Measurements from ENCODE around the gene BPTF.
"Not testable (repeated sequence)": the region's sequence is repeated elsewhere in the genome, so short reads cannot be mapped to it uniquely, and the experiment has no call there.

The BPTF gene

DNA sequence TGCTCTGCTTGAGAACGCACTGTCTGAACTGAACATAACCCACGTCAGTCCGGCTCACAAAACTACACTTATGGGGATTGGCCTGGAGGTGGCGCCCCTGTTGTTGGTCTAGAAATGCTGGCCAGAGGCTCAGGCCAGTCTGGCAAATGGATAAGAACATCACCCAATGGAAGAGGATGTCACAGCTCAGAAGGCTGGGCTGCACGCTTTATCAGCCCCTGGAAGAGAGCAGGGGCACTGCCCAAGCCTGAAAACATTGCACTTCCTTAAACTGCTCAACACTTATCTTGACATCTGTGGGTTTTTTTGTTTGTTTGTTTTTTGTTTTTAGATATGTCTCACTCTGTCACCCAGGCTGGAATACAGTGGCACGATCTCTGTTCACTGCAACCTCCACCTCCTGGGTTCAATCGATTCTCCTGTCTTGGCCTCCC, 24.8 kb upstream of the BPTF start:
- H3K4me3 Mint-ChIP-seq: no peak overlapping the region
- H3K4me1 Mint-ChIP-seq: no peaks in the 10 kb centered on the region
- no peak overlapping the region for H3K27ac Mint-ChIP-seq
- peak; percentile 13 to 45 (median 28) for TF ChIP-seq CTCF (IDR thresholded peaks at IDR 0.05; ENCODE audit: unreplicated experiment in 3 of 3)
- no peaks in the 10 kb centered on the region for H3K9me3 Mint-ChIP-seq
- no peaks in the 10 kb centered on the region for H3K36me3 Mint-ChIP-seq (ENCODE audit: low read depth)
- H3K27me3 Mint-ChIP-seq (ENCODE audit: low read depth): peaks cover 3% of the 10 kb centered on the region

DNA sequence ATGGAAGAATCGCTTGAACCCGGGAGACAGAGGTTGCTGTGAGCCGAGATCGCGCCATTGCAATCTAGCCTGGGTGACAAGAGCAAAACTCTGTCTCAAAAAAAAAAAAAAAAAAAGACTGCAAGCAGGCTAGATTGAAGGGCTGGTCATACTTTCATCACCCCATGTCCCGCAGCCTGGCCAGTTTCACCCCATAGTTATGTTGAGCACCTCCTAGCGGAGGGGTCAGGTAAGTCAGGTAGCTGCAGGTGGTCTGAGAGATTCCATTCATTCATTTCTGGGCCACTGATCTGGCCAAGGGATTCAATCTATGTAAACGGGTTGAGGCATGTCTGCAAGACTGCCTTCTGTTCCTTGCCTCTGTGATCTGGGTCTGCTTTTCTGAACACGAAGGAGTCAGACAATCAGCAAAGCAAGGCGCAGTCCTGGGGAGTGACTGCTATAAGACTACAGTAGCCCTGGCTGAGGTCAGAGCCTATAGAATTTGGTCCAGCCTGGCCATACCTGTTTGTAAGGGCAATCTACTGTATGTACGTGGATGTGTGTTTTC, 23.6 kb upstream of the BPTF start:
- Mint-ChIP-seq H3K36me3 (ENCODE audit: low read depth) (no peaks in the 10 kb centered on the region), H3K9me3 (no peaks in the 10 kb centered on the region), H3K27ac (no peak overlapping the region), H3K4me3 (no peak overlapping the region), H3K27me3 (ENCODE audit: low read depth) (peaks cover 3% of the 10 kb centered on the region), H3K4me1 (no peaks in the 10 kb centered on the region)
- no peak for TF ChIP-seq CTCF (IDR thresholded peaks at IDR 0.05; ENCODE audit: unreplicated experiment in 3 of 3)

DNA sequence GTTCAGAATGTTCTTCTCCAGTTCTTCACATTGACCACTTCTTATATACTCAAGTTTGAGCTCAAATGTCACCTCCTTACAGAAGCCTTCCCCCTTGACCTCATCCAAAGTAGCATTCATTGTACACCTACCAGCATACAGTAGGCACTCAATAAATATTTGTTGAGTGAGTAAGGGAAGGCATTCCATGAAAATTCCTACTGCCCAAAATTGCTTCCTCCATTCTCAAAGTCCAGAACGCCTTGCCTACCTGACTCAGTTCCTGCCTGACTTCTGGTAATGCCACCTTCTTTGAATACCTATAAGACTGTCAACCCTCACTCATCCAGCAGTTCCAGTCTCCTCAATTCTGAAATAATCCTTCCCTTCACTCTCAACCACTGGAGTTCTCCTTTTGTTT, 14.8 kb upstream of the BPTF start:
- H3K27ac Mint-ChIP-seq: no peak overlapping the region
- no peak overlapping the region for H3K4me3 Mint-ChIP-seq
- no peaks in the 10 kb centered on the region for H3K27me3 Mint-ChIP-seq (ENCODE audit: low read depth)
- no peak for TF ChIP-seq CTCF (IDR thresholded peaks at IDR 0.05; ENCODE audit: unreplicated experiment in 3 of 3)
- no peaks in the 10 kb centered on the region for H3K36me3 Mint-ChIP-seq (ENCODE audit: low read depth)
- H3K9me3 Mint-ChIP-seq: no peaks in the 10 kb centered on the region
- no peaks in the 10 kb centered on the region for H3K4me1 Mint-ChIP-seq

DNA sequence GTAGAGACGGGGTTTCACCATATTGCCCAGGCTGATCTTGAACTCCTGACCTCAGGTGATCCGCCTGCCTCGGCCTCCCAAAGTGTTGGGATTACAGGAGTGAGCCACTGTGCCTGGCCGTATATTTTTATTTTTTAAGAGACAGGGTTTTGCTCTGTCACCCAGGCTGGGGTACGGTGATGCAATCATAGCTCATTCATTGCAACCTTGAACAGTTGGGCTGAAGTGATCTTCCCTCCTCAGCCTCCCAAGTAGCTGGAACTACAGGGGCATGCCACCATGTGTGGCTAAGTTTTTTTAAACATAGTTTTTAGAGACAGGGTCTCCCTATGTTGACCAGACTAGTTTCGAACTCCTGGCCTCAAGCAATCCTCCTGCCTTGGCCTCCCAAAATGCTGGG, 12.9 kb upstream of the BPTF start:
- not testable (repeated sequence) for H3K36me3 Mint-ChIP-seq (ENCODE audit: low read depth); H3K27me3 Mint-ChIP-seq (ENCODE audit: low read depth); H3K4me1 Mint-ChIP-seq; H3K9me3 Mint-ChIP-seq; H3K27ac Mint-ChIP-seq; H3K4me3 Mint-ChIP-seq

DNA sequence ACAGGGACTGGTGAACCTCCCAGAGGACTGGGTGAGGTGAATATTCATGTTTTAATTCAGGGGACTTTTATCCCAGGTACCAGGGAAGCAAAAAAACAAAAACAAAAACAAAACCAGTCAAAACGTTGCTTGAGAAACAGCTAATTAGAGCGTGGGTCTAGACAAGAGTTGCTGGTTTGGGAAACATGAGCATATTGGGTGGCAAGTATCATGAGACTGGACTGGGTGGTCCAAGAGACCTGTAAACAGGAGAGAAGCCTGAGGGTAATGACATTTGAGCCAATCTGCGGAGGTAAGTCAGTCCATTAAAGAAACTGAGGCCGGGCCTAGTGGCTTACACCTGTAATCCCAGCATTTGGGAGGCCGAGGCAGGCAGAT, 11.5 kb upstream of the BPTF start:
- H3K4me1 Mint-ChIP-seq: no peaks in the 10 kb centered on the region
- H3K27ac Mint-ChIP-seq: no peak overlapping the region
- no peaks in the 10 kb centered on the region for H3K9me3 Mint-ChIP-seq
- H3K4me3 Mint-ChIP-seq: no peak overlapping the region
- no peak for TF ChIP-seq CTCF (IDR thresholded peaks at IDR 0.05; ENCODE audit: unreplicated experiment in 3 of 3)
- H3K36me3 Mint-ChIP-seq (ENCODE audit: low read depth): no peaks in the 10 kb centered on the region
- H3K27me3 Mint-ChIP-seq (ENCODE audit: low read depth): no peaks in the 10 kb centered on the region

- no peaks in the 10 kb centered on the region for H3K4me1 Mint-ChIP-seq
- H3K9me3 Mint-ChIP-seq: no peaks in the 10 kb centered on the region
- no peak overlapping the region for H3K27ac Mint-ChIP-seq
- no peak overlapping the region for H3K4me3 Mint-ChIP-seq
- H3K27me3 Mint-ChIP-seq (ENCODE audit: low read depth): no peaks in the 10 kb centered on the region
- H3K36me3 Mint-ChIP-seq (ENCODE audit: low read depth): no peaks in the 10 kb centered on the region
- no peak for TF ChIP-seq CTCF (IDR thresholded peaks at IDR 0.05; ENCODE audit: unreplicated experiment in 3 of 3)
Observed at GRCh38 chr17:67818110-67819002, 6.9 kb upstream of the BPTF start.
